ENCODE measurements around the gene ITIH1.

ITIH1 gene

GRCh38 chr3:52781741-52782140 is 4.3 kb downstream of the ITIH1 start:
- no peak overlapping the region for H3K4me3 ChIP-seq (replicated peaks; ENCODE audit: low read depth, low read length)
- DNase-seq (ENCODE audit: extremely low read depth, low read depth): no peak
- TF ChIP-seq, protein P1, sequence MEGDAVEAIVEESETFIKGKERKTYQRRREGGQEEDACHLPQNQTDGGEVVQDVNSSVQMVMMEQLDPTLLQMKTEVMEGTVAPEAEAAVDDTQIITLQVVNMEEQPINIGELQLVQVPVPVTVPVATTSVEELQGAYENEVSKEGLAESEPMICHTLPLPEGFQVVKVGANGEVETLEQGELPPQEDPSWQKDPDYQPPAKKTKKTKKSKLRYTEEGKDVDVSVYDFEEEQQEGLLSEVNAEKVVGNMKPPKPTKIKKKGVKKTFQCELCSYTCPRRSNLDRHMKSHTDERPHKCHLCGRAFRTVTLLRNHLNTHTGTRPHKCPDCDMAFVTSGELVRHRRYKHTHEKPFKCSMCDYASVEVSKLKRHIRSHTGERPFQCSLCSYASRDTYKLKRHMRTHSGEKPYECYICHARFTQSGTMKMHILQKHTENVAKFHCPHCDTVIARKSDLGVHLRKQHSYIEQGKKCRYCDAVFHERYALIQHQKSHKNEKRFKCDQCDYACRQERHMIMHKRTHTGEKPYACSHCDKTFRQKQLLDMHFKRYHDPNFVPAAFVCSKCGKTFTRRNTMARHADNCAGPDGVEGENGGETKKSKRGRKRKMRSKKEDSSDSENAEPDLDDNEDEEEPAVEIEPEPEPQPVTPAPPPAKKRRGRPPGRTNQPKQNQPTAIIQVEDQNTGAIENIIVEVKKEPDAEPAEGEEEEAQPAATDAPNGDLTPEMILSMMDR (IDR thresholded peaks at IDR 0.05; ENCODE audit: low read depth, low read length, missing control alignments): no peak

GRCh38 chr3:52782412-52783210 is 5.2 kb downstream of the ITIH1 start:
- DNase-seq (ENCODE audit: extremely low read depth, low read depth): no peak
- H3K4me3 ChIP-seq (replicated peaks; ENCODE audit: low read depth, low read length): no peak overlapping the region
- TF ChIP-seq, protein P1 (IDR thresholded peaks at IDR 0.05; ENCODE audit: low read depth, low read length, missing control alignments): no peak

- TF ChIP-seq, protein P1 (IDR thresholded peaks at IDR 0.05; ENCODE audit: low read depth, low read length, missing control alignments): no peak
- DNase-seq (ENCODE audit: extremely low read depth, low read depth): no peak
- no peak overlapping the region for H3K4me3 ChIP-seq (replicated peaks; ENCODE audit: low read depth, low read length)
These were observed 5.8 kb downstream of the ITIH1 start for GRCh38 chr3:52783211-52783555.

- TF ChIP-seq, protein P1 (IDR thresholded peaks at IDR 0.05; ENCODE audit: low read depth, low read length, missing control alignments): no peak
- no peak overlapping the region for H3K4me3 ChIP-seq (replicated peaks; ENCODE audit: low read depth, low read length)
- DNase-seq (ENCODE audit: extremely low read depth, low read depth): no peak
These were observed 6.7 kb downstream of the ITIH1 start for GRCh38 chr3:52784021-52784621.

GRCh38 chr3:52784931-52785590 is 7.7 kb downstream of the ITIH1 start:
- TF ChIP-seq, protein P1 (IDR thresholded peaks at IDR 0.05; ENCODE audit: low read depth, low read length, missing control alignments): no peak
- no peak for DNase-seq (ENCODE audit: extremely low read depth, low read depth)
- H3K4me3 ChIP-seq (replicated peaks; ENCODE audit: low read depth, low read length): no peak overlapping the region

DNA sequence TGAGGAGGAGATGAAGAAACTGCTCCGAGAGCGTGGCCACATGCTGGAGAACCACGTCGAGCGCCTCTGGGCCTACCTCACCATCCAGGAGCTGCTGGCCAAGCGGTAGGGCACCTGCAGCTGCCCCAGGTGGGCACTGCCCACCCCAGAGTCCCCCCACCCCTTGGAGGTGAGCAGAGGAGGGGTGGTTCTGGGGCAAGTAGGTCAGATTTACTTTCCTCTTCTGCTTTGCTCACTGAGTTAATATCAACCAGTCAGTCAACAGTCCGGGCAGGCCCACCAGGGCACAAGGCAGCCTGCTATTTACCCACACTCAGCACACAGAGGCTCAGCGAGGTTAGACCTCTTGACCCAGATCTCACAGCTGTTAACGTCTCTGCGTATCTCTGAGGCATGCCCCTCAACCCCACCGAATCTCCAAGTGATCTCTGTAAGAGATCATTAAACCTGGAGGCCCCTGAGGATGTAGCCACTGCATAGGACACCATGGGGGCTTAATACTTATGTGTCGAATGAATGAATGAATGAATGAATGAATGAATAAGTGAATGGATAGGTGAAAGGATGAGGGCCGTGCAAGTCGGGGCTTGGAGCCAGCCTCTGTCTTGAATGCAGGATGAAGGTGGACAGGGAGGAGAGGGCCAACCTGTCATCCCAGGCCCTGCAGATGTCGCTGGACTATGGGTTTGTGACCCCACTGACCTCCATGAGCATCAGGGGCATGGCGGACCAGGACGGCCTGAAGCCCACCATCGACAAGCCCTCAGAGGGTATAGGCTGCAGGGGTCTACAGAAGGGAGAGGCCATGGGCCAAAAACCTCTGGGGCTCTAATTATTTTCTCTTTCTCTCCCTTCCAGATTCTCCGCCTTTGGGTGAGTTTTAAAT is 9.2 kb downstream of the ITIH1 start:
- H3K4me3 ChIP-seq (replicated peaks; ENCODE audit: low read depth, low read length): no peak overlapping the region
- no peak for DNase-seq (ENCODE audit: extremely low read depth, low read depth)
- TF ChIP-seq, protein P1 (IDR thresholded peaks at IDR 0.05; ENCODE audit: low read depth, low read length, missing control alignments): no peak
